Osteoblast (primary cell): ENCODE results near the gene PRR5. TPM values are rescaled to one million over a fixed set of nuclear protein-coding genes. Genes with fewer than 3 reads are reported as not detected.

Experiments
- DNase-seq: peaks from one replicate; pipeline ENCODE4 v3.0.0; 2011; ENCODE audit warnings: low spot score, mixed read lengths; ENCODE audit not compliant: insufficient read length; ENCODE audit errors: missing footprints
- H2AFZ ChIP-seq: 2 replicates; pipeline ENCODE4 v1.6.0; 2011; ENCODE audit warnings: mild to moderate bottlenecking, low read length
- H3K27ac ChIP-seq: 2 replicates; pipeline ENCODE4 v1.5.1; 2011; ENCODE audit warnings: mild to moderate bottlenecking, low read depth, low read length, moderate library complexity
- H3K27me3 ChIP-seq: 2 replicates; pipeline ENCODE4 v1.6.0; 2012; ENCODE audit warnings: mild to moderate bottlenecking, control low read depth, inconsistent platforms, low read length, moderate library complexity; ENCODE audit not compliant: insufficient read depth
- H3K36me3 ChIP-seq: 2 replicates; pipeline ENCODE4 v1.5.1; 2011; ENCODE audit warnings: mild to moderate bottlenecking, low read length, control low read depth, moderate library complexity; ENCODE audit not compliant: insufficient read depth
- H3K4me1 ChIP-seq: 2 replicates; pipeline ENCODE4 v1.5.1; 2011; ENCODE audit warnings: mild to moderate bottlenecking, low read length, control low read depth, moderate library complexity; ENCODE audit not compliant: insufficient read depth
- H3K4me2 ChIP-seq: 2 replicates; pipeline ENCODE4 v1.6.0; 2011; ENCODE audit warnings: mild to moderate bottlenecking, low read length; ENCODE audit not compliant: insufficient read depth
- H3K4me3 ChIP-seq: fragments of 200-600 bp; sonication (generic); 3 replicates; pipeline ENCODE4 v1.5.1; 2012; ENCODE audit warnings: mild to moderate bottlenecking, low read length, inconsistent platforms; ENCODE audit not compliant: insufficient read depth
- H3K79me2 ChIP-seq: 2 replicates; pipeline ENCODE4 v1.6.0; 2012; ENCODE audit warnings: mild to moderate bottlenecking, low read length, control low read depth, inconsistent platforms; ENCODE audit not compliant: insufficient read depth
- H3K9me3 ChIP-seq: 2 replicates; pipeline ENCODE4 v1.5.1; 2011; ENCODE audit warnings: low read depth, low read length, control low read depth
- H4K20me1 ChIP-seq: 2 replicates; pipeline ENCODE4 v1.6.0; 2012; ENCODE audit warnings: mild to moderate bottlenecking, low read length, control low read depth; ENCODE audit not compliant: insufficient read depth
- CTCF ChIP-seq: IDR thresholded peaks from 2 replicates; pipeline ENCODE4 v1.5.1; 2011; ENCODE audit warnings: mild to moderate bottlenecking, low read depth, low read length, moderate library complexity; ENCODE audit errors: extremely low read depth
- total RNA-seq: library from RNA; depleted of rRNA; stranded (reverse); fragments of >200 nt; gene quantifications from 2 replicates; pipeline ENCODE4 v1.2.3, GENCODE V29; 2012

Gene PRR5
- total RNA-seq, 1 donor = 14.8 TPM

GRCh38 chr22:44759430-44760310 is 57.7 kb downstream of the PRR5 start:
- Histone ChIP-seq H3K9me3 (no peaks in the 10 kb centered on the region), H3K27ac (no peak overlapping the region), H3K79me2 (no peaks in the 10 kb centered on the region), H3K4me1 (no peaks in the 10 kb centered on the region), H2AFZ (no peak overlapping the region), H3K36me3 (no peaks in the 10 kb centered on the region), H3K4me3 (no peak overlapping the region), H3K4me2 (no peak overlapping the region), H3K27me3 (peaks cover 11% of the 10 kb centered on the region), H4K20me1 (no peaks in the 10 kb centered on the region)
- peak; percentile 17 for DNase-seq
- TF ChIP-seq CTCF = no peak

GRCh38 chr22:44760476-44760875 is 58.5 kb downstream of the PRR5 start:
- TF ChIP-seq CTCF = no peak
- no peaks in the 10 kb centered on the region for H3K9me3 ChIP-seq

GRCh38 chr22:44761025-44761424 is 59.0 kb downstream of the PRR5 start:
- Histone ChIP-seq H3K79me2 (no peaks in the 10 kb centered on the region), H3K27me3 (peaks cover 3% of the 10 kb centered on the region), H3K36me3 (no peaks in the 10 kb centered on the region)

More at GRCh38 chr22:44760476-44760875, 58.5 kb downstream of the PRR5 start:
- Histone ChIP-seq H3K27me3 (peaks cover 5% of the 10 kb centered on the region), H2AFZ (no peak overlapping the region), H3K79me2 (no peaks in the 10 kb centered on the region), H3K36me3 (no peaks in the 10 kb centered on the region), H3K4me3 (no peak overlapping the region), H3K27ac (no peak overlapping the region), H4K20me1 (no peaks in the 10 kb centered on the region), H3K4me2 (no peak overlapping the region), H3K4me1 (no peaks in the 10 kb centered on the region)
- DNase-seq = peak; percentile 1

More at GRCh38 chr22:44761025-44761424, 59.0 kb downstream of the PRR5 start:
- no peak overlapping the region for H3K4me2 ChIP-seq
- no peaks in the 10 kb centered on the region for H3K9me3 ChIP-seq
- H3K27ac ChIP-seq = no peak overlapping the region
- TF ChIP-seq CTCF = no peak
- H3K4me1 ChIP-seq = no peaks in the 10 kb centered on the region
- DNase-seq = peak; percentile 15
- H4K20me1 ChIP-seq = no peaks in the 10 kb centered on the region
- H3K4me3 ChIP-seq = no peak overlapping the region
- no peak overlapping the region for H2AFZ ChIP-seq
